Measurements from ENCODE around the gene SURF6. TPM values are rescaled to one million over a fixed set of nuclear protein-coding genes. Genes with fewer than 3 reads are reported as not detected.

The SURF6 gene
- total and polyA plus RNA-seq, 2 of the 8 experiments (the other 6 are each of a cell fraction or from before 2014, with no cell fraction given) = 6.1 to 23.7 TPM

GRCh38 chr9:133377721-133378216 lies 41.8 kb upstream of the SURF6 start:
- no peak overlapping the region for H3K27ac ChIP-seq (ENCODE audit: low read depth, low read length)
- no peak overlapping the region for H3K4me3 ChIP-seq (ENCODE audit: extremely low read depth in 1 of 4, insufficient read depth in 2 of 4, low read depth in 3 of 4, low read length in 4 of 4)
- H3K18ac ChIP-seq (ENCODE audit: extremely low read depth, low read length) = no peak overlapping the region
- peaks cover 4 to 14% of the 10 kb centered on the region in 2 experiments for H4K20me1 ChIP-seq (replicated peaks in 1 of 2; ENCODE audit: control insufficient read depth in 1 of 2, insufficient read depth in 2 of 2, low read length in 2 of 2)
- H3K4me2 ChIP-seq (ENCODE audit: insufficient read depth in 1 of 2, low read depth in 2 of 2, low read length in 2 of 2) = no peak overlapping the region
- CTCF ChIA-PET (ENCODE audit: partially characterized antibody) = interaction anchor here (0.5 to 5.4 kb wide), 9 partner anchors 12 to 217 kb away, joined by 3 to 33 read pairs (median 5); no protein-coding TSS in a partner anchor
- no peak overlapping the region for H3K14ac ChIP-seq (ENCODE audit: insufficient read length)
- H3K9ac ChIP-seq (replicated peaks in 1 of 4; ENCODE audit: extremely low read depth in 1 of 4, low read depth in 3 of 4, low read length in 3 of 4) = no peak overlapping the region
- H2BK20ac ChIP-seq (ENCODE audit: low read length) = no peak overlapping the region
- H2BK120ac ChIP-seq (replicated peaks; ENCODE audit: low read depth, low read length) = no peak overlapping the region
- WGBS, 2 experiments (ENCODE audit: extremely low coverage in 1 of 2, insufficient coverage in 1 of 2, insufficient read length in 1 of 2, insufficient replicate concordance in 2 of 2, low coverage in 1 of 2, low lambda C conversion rate in 2 of 2, missing lambda C conversion rate in 1 of 2) = 74% methylated on average over 6 of the region's 6 CpGs; no CpG with 5 or more reads in 1 of the 2 experiments
- peaks cover 7 to 26% of the 10 kb centered on the region in 2 experiments for H3K79me2 ChIP-seq (ENCODE audit: control insufficient read depth in 1 of 2, insufficient read depth in 2 of 2, low read length in 2 of 2)
- no peak overlapping the region; the same call in 1 of the 2 replicates for H4K8ac ChIP-seq (ENCODE audit: extremely low read depth, insufficient read depth, low read length)
- peaks cover 0 to 3% (median 0%) of the 10 kb centered on the region in 4 experiments; a peak in 3 of 8 replicates for H3K36me3 ChIP-seq (ENCODE audit: control insufficient read depth in 2 of 4, insufficient read depth in 4 of 4, low read length in 3 of 4)
- H2BK5ac ChIP-seq (ENCODE audit: low read depth, low read length) = no peak overlapping the region
- no peaks in the 10 kb centered on the region; the same call in 1 of the 2 replicates for H3K79me1 ChIP-seq (ENCODE audit: low read depth, low read length)
- H3K4me1 ChIP-seq (replicated peaks in 1 of 4; ENCODE audit: control insufficient read depth in 3 of 4, insufficient read depth in 4 of 4, low read length in 3 of 4) = peaks cover 0 to 5% (median 0%) of the 10 kb centered on the region in 4 experiments; a peak in 1 of 7 replicates
- no peak overlapping the region for H3K56ac ChIP-seq (replicated peaks; ENCODE audit: insufficient read length, low read depth, low read length)
- no peak overlapping the region for H2BK15ac ChIP-seq (ENCODE audit: low read length)
- TF ChIP-seq BCL11A (IDR thresholded peaks at IDR 0.05; ENCODE audit: low read depth in 2 of 2, low read length in 2 of 2) = no peak
- TF ChIP-seq RXRA (IDR thresholded peaks at IDR 0.05; ENCODE audit: insufficient read depth, low read depth, low read length) = no peak
- no peak for TF ChIP-seq TEAD4 (IDR thresholded peaks at IDR 0.05; ENCODE audit: low read depth, low read length)
- TF ChIP-seq RNF2 (IDR thresholded peaks at IDR 0.05; ENCODE audit: borderline replicate concordance, low read depth, low read length, missing control alignments, poor library complexity, severe bottlenecking) = no peak
- H3K4ac ChIP-seq (replicated peaks; ENCODE audit: insufficient read length, low read depth, low read length) = no peak overlapping the region
- peaks cover 0 to 11% (median 6%) of the 10 kb centered on the region in 4 experiments; a peak in 5 of 7 replicates for H3K27me3 ChIP-seq (replicated peaks in 1 of 4; ENCODE audit: control insufficient read depth in 3 of 4, extremely low read depth in 1 of 4, insufficient read depth in 3 of 4, low read length in 3 of 4)
- H3K23ac ChIP-seq (ENCODE audit: insufficient read length) = no peak overlapping the region
- no peak overlapping the region for H2AFZ ChIP-seq (ENCODE audit: low read length)
- no peak overlapping the region for H2BK12ac ChIP-seq (ENCODE audit: low read depth, low read length)
- DNase-seq (ENCODE audit: low read depth in 1 of 2, low spot score in 2 of 2) (no peak), FAIRE-seq (no peak)
- H2AK5ac ChIP-seq (ENCODE audit: low read depth, low read length) = no peak overlapping the region
- peaks cover 14% of the 10 kb centered on the region; the same call in 1 of the 2 replicates for H3K23me2 ChIP-seq (ENCODE audit: low read depth, low read length)
- H3K9me3 ChIP-seq (ENCODE audit: insufficient read depth in 2 of 2, low read depth in 1 of 2, low read length in 1 of 2) = peaks cover 0 to 8% of the 10 kb centered on the region in 2 experiments; a peak in 3 of 4 replicates
- H4K5ac ChIP-seq (ENCODE audit: insufficient read length, low read depth, low read length) = no peak overlapping the region
- POLR2A ChIA-PET (ENCODE audit: partially characterized antibody) = interaction anchor here (0.9 to 19.9 kb wide), 7 partner anchors 11 to 82 kb away, joined by 3 to 461 read pairs (median 6); partner anchors contain the start of genes CACFD1, MED22, REXO4 and RPL7A
- no peak overlapping the region for H4K91ac ChIP-seq (replicated peaks; ENCODE audit: insufficient read length, low read length)
